Osteocyte (in vitro differentiated cells): ENCODE measurements around the gene HNRNPA0. TPM values are rescaled to one million over a fixed set of nuclear protein-coding genes. Genes with fewer than 3 reads are reported as not detected.
"Not testable (repeated sequence)": the region's sequence is repeated elsewhere in the genome, so short reads cannot be mapped to it uniquely, and the experiment has no call there.

Experiments
- DNase-seq: peaks from one replicate; pipeline ENCODE4 v3.0.0; 2021; ENCODE audit warnings: mixed read lengths; ENCODE audit not compliant: unreplicated experiment; ENCODE audit errors: extremely low spot score
- H3K27ac Mint-ChIP-seq: one replicate; pipeline ENCODE4 v1.8.0; 2021; ENCODE audit warnings: mild to moderate bottlenecking, mixed read lengths; ENCODE audit not compliant: unreplicated experiment
- H3K27me3 Mint-ChIP-seq: one replicate; pipeline ENCODE4 v1.8.0; 2021; ENCODE audit warnings: mixed read lengths; ENCODE audit not compliant: unreplicated experiment
- H3K36me3 Mint-ChIP-seq: one replicate; pipeline ENCODE4 v1.8.0; 2021; ENCODE audit warnings: mixed read lengths; ENCODE audit not compliant: unreplicated experiment
- H3K4me1 Mint-ChIP-seq: one replicate; pipeline ENCODE4 v1.8.0; 2021; ENCODE audit warnings: mixed read lengths; ENCODE audit not compliant: unreplicated experiment
- H3K4me3 Mint-ChIP-seq: one replicate; pipeline ENCODE4 v1.8.0; 2021; ENCODE audit warnings: mild to moderate bottlenecking, moderate library complexity, mixed read lengths; ENCODE audit not compliant: unreplicated experiment
- H3K9me3 Mint-ChIP-seq: one replicate; pipeline ENCODE4 v1.8.0; 2021; ENCODE audit warnings: mixed read lengths; ENCODE audit not compliant: unreplicated experiment
- CTCF ChIP-seq: fragments of 200-600 bp; sonication (generic); IDR thresholded peaks from 2 replicates; pipeline ENCODE4 v1.5.0; 2021; ENCODE audit warnings: antibody characterized with exemption, mild to moderate bottlenecking, moderate library complexity
- total RNA-seq: library from RNA; stranded (reverse); gene quantifications from 2 replicates; pipeline ENCODE4 v1.2.1, GENCODE V29; 2021

Gene HNRNPA0
- total RNA-seq, 1 donor from 2014 or later: 43.3 TPM

DNA sequence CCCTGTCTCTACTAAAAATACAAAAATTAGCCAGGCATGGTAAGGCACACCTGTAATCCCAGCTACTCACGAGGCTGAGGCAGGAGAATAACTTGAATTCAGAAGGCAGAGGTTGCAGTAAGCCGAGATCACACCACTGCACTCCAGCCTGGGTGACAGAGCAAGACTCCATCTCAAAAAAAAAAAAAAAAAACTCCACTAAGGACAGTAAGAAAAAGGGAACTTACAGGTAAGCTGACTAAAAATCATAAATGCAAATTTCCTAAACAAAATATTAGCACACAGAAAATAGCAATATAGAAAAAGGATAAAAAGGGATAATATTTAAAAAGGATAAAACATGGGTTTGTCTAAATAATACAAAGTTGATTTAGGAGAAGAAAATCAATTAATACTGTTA is 27.9 kb upstream of the HNRNPA0 start:
- no peak overlapping the region for H3K4me3 Mint-ChIP-seq
- H3K9me3 Mint-ChIP-seq: no peaks in the 10 kb centered on the region
- H3K27ac Mint-ChIP-seq: no peak overlapping the region
- no peak for TF ChIP-seq CTCF
- H3K27me3 Mint-ChIP-seq: peaks cover 76% of the 10 kb centered on the region
- no peaks in the 10 kb centered on the region for H3K36me3 Mint-ChIP-seq
- no peak for DNase-seq
- H3K4me1 Mint-ChIP-seq: no peaks in the 10 kb centered on the region

GRCh38 chr5:137778772-137779564 is 24.8 kb upstream of the HNRNPA0 start:
- no peaks in the 10 kb centered on the region for H3K36me3 Mint-ChIP-seq
- H3K27ac Mint-ChIP-seq: no peak overlapping the region
- no peaks in the 10 kb centered on the region for H3K9me3 Mint-ChIP-seq
- H3K4me3 Mint-ChIP-seq: no peak overlapping the region
- TF ChIP-seq CTCF: peak; percentile 83
- no peak for DNase-seq
- peaks cover 71% of the 10 kb centered on the region for H3K27me3 Mint-ChIP-seq
- H3K4me1 Mint-ChIP-seq: no peaks in the 10 kb centered on the region

- peaks cover 27% of the 10 kb centered on the region for H3K9me3 Mint-ChIP-seq
- not testable (repeated sequence) for DNase-seq, H3K4me1 Mint-ChIP-seq, H3K27ac Mint-ChIP-seq, H3K4me3 Mint-ChIP-seq, H3K36me3 Mint-ChIP-seq
- H3K27me3 Mint-ChIP-seq: peaks cover 63% of the 10 kb centered on the region
These were observed 13.8 kb upstream of the HNRNPA0 start for GRCh38 chr5:137767937-137768336.

- DNase-seq: no peak
- Mint-ChIP-seq H3K9me3 (peaks cover 5% of the 10 kb centered on the region), H3K27me3 (peaks cover 60% of the 10 kb centered on the region), H3K36me3 (no peaks in the 10 kb centered on the region), H3K4me3 (no peak overlapping the region), H3K27ac (no peak overlapping the region), H3K4me1 (no peaks in the 10 kb centered on the region)
- no peak for TF ChIP-seq CTCF
These were observed 7.4 kb upstream of the HNRNPA0 start for GRCh38 chr5:137761566-137761965.

DNA sequence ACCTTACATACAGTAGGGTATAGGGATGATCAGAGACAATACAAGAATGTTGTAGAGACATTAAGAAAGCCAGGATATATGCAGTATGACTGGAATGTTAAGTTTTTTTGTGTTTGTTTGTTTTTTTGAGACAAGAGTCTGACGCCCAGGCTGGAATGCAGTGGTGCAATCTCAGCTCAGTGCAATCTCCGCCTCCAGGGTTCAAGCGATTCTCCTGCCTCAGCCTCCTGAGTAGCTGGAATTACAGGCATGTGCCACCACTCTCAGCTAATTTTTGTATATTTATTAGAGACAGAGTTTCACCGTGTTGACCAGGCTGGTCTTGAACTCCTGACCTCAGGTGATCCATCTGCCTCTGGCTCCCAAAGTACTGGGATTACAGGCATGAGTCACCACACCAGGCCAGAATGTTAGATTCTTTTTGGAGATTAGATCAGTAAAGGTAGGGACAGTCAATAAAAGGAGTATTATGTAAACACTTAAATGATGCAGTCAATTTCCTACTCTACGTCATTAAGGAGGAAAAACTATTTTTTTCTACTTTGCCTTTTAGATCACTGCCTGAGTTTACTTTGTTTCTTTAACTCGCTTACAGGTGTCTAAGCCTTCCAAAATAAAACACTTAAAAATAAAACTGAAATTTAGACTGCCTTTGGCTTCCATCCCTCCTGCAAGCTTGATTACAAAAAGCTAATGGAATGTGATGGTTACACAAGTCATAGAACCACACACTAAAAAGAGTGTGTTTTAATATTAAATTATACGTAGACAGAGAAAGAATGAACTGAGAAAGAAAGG is 6.8 kb upstream of the HNRNPA0 start:
- DNase-seq: no peak

More for the DNA sequence above, 6.8 kb upstream of the HNRNPA0 start:
- H3K9me3 Mint-ChIP-seq: peaks cover 5% of the 10 kb centered on the region
- no peaks in the 10 kb centered on the region for H3K4me1 Mint-ChIP-seq
- no peak overlapping the region for H3K4me3 Mint-ChIP-seq
- TF ChIP-seq CTCF: no peak
- H3K27ac Mint-ChIP-seq: no peak overlapping the region
- H3K27me3 Mint-ChIP-seq: peaks cover 61% of the 10 kb centered on the region
- H3K36me3 Mint-ChIP-seq: no peaks in the 10 kb centered on the region
